HepG2 (cell line): ENCODE results near the gene EMILIN3. TPM values are rescaled to one million over a fixed set of nuclear protein-coding genes. Genes with fewer than 3 reads are reported as not detected.

Experiments
- ADNP ChIP-seq: sonication (generic); formaldehyde crosslinking; IDR thresholded peaks from 2 replicates; pipeline ENCODE4 v1.4.0; 2020; ENCODE audit warnings: missing genetic modification reagents
- ARID4A ChIP-seq: sonication (generic); formaldehyde crosslinking; IDR thresholded peaks from 2 replicates; pipeline ENCODE4 v1.5.0; 2020; ENCODE audit warnings: mild to moderate bottlenecking, missing genetic modification reagents, borderline replicate concordance
- EP300 ChIP-seq, 3 experiments: sonication (generic) in 1 of 3; formaldehyde crosslinking in 1 of 3; IDR thresholded peaks; 2 replicates each; pipeline versions ENCODE4 v1.5.1 to v1.6.1; 2011 to 2020; ENCODE audit warnings: low read depth in 2 of 3, low read length in 2 of 3, borderline replicate concordance in 1 of 3, improper control_type of control experiment in 1 of 3, mild to moderate bottlenecking in 1 of 3, missing genetic modification reagents in 1 of 3, moderate library complexity in 1 of 3
- ETV5 ChIP-seq: IDR thresholded peaks from 2 replicates; pipeline ENCODE4 v1.6.1; 2018; ENCODE audit warnings: missing biosample characterization, missing genetic modification reagents, inconsistent platforms, borderline replicate concordance
- HIVEP1 ChIP-seq: sonication (generic); formaldehyde crosslinking; IDR thresholded peaks from 2 replicates; pipeline ENCODE4 v1.4.0; 2020; ENCODE audit warnings: mild to moderate bottlenecking, missing genetic modification reagents
- NCOA5 ChIP-seq: sonication (generic); formaldehyde crosslinking; IDR thresholded peaks from 2 replicates; pipeline ENCODE4 v1.4.0; 2020; ENCODE audit warnings: missing genetic modification reagents
- NFYC ChIP-seq: IDR thresholded peaks from 2 replicates; pipeline ENCODE4 v1.6.1; 2016; ENCODE audit warnings: missing genetic modification reagents, missing compliant biosample characterization
- REST ChIP-seq, 2 experiments: IDR thresholded peaks; 2 replicates each; pipeline ENCODE4 v1.6.1; 2011 to 2012; ENCODE audit warnings: low read length in 2 of 2, borderline replicate concordance in 1 of 2, low read depth in 1 of 2, mild to moderate bottlenecking in 1 of 2, moderate library complexity in 1 of 2
- RFXAP ChIP-seq: sonication (generic); formaldehyde crosslinking; IDR thresholded peaks from 2 replicates; pipeline ENCODE4 v1.4.0; 2020; ENCODE audit warnings: missing genetic modification reagents, borderline replicate concordance
- ZNF234 ChIP-seq: sonication (generic); formaldehyde crosslinking; conservative IDR thresholded peaks from 2 replicates; pipeline ENCODE4 v1.5.1; 2020; ENCODE audit warnings: mild to moderate bottlenecking, missing genetic modification reagents
- ZNF24 ChIP-seq: fragments of 450-650 bp; IDR thresholded peaks from 2 replicates; pipeline ENCODE4 v1.6.1; 2017; ENCODE audit warnings: antibody characterized with exemption, mild to moderate bottlenecking
- ZNF331 ChIP-seq: sonication (generic); formaldehyde crosslinking; IDR thresholded peaks from 2 replicates; pipeline ENCODE4 v1.4.0; 2020; ENCODE audit warnings: missing genetic modification reagents
- ZNF446 ChIP-seq: sonication (generic); formaldehyde crosslinking; IDR thresholded peaks from 2 replicates; pipeline ENCODE4 v1.5.0; 2020; ENCODE audit warnings: mild to moderate bottlenecking, missing genetic modification reagents
- ZNF512B ChIP-seq: sonication (generic); formaldehyde crosslinking; IDR thresholded peaks from 2 replicates; pipeline ENCODE4 v1.5.1; 2020; ENCODE audit warnings: missing genetic modification reagents, mild to moderate bottlenecking, borderline replicate concordance
- ZNF816 ChIP-seq: sonication (generic); formaldehyde crosslinking; IDR thresholded peaks from 2 replicates; pipeline ENCODE4 v1.8.0; 2022; ENCODE audit warnings: missing genetic modification reagents, mild to moderate bottlenecking, borderline replicate concordance
- polyA plus RNA-seq, 8 experiments: library from polyadenylated mRNA; depleted of rRNA in 3 of 8; stranded (reverse) in 7 of 8; unstranded in 1 of 8; fragments of >200 nt; fragmentation: Illumina TruSeq in 4 of 8; extraction: Trizol in 4 of 8; gene quantifications; 2 replicates each; pipeline versions ENCODE4 v1.2.1 to v1.2.3, GENCODE V29; 2011 to 2016; ENCODE audit warnings: low read depth in 4 of 8, missing spikeins in 1 of 8, mixed read lengths in 1 of 8; ENCODE audit not compliant: insufficient read depth in 1 of 8
- total RNA-seq, 5 experiments: library from RNA; depleted of rRNA; stranded (reverse); fragments of >200 nt; fragmentation: Illumina TruSeq; extraction: Trizol; gene quantifications; 2 replicates each; pipeline ENCODE4 v1.2.3, GENCODE V29; 2016; ENCODE audit warnings: low read depth in 1 of 5

EMILIN3 gene
- total and polyA plus RNA-seq, 2 of the 13 experiments (the other 11 are each of a cell fraction or from before 2014, with no cell fraction given), result 0.25 to 0.29 TPM

GRCh38 chr20:41316602-41317545 lies 49.7 kb downstream of the EMILIN3 start (continued):
- peak; percentile 97 for TF ChIP-seq ARID4A (CRISPR knock-in tag)
- no peak for TF ChIP-seq HIVEP1
- TF ChIP-seq RFXAP (CRISPR knock-in tag), result peak; percentile 78; the same call in 1 of the 2 replicates
- TF ChIP-seq ETV5, result peak; percentile 18; the same call in 1 of the 2 replicates
- no peak for TF ChIP-seq ZNF816 (CRISPR knock-in tag)
- no peak for TF ChIP-seq ZNF331
- TF ChIP-seq ZNF512B (CRISPR knock-in tag), result peak; percentile 71; the same call in 1 of the 2 replicates
- TF ChIP-seq NCOA5 (CRISPR knock-in tag), result no peak
- no peak for TF ChIP-seq REST (IDR thresholded peaks at IDR 0.05; ENCODE audit: borderline replicate concordance in 1 of 2, low read depth in 1 of 2, low read length in 2 of 2)
- no peak for TF ChIP-seq EP300 (IDR thresholded peaks at IDR 0.05; ENCODE audit: low read depth in 2 of 2, low read length in 2 of 2)
- no peak for TF ChIP-seq EP300 (CRISPR knock-in tag; IDR thresholded peaks at IDR 0.05; ENCODE audit: borderline replicate concordance)
- TF ChIP-seq ZNF234 (CRISPR knock-in tag), result peak; percentile 90; the same call in 1 of the 2 replicates
- TF ChIP-seq ZNF24, result no peak
- TF ChIP-seq NFYC (CRISPR knock-in tag), result no peak
- no peak; the same call in 1 of the 2 replicates for TF ChIP-seq ZNF446
- 0 out of 2 replicates have a peak, but pooled peaks have one; percentile 18 for TF ChIP-seq ADNP (CRISPR knock-in tag)
